ENCODE results near the gene GATD1.

- TF ChIP-seq CTCF (conservative IDR thresholded peaks at IDR 0.05; ENCODE audit: low read length): no peak
- no peak for TF ChIP-seq EZH2phosphoT487 (IDR thresholded peaks at IDR 0.05; ENCODE audit: borderline replicate concordance, low read depth, low read length)
These were observed 17.7 kb upstream of the GATD1 start for GRCh38 chr11:794766-795633.
